Stimulated activated CD4-positive, alpha-beta T cell treated with anti-CD3 and anti-CD28 coated beads, Interleukin-15, amount 100 ng/mL, for 1 hour (primary cell): ENCODE measurements around the gene PRUNE1.

Experiments
- DNase-seq, 2 donors: peaks; one replicate each; pipeline ENCODE4 v3.0.0-alpha.2; 2020; ENCODE audit warnings: low read depth in 1 of 2, low spot score in 1 of 2

PRUNE1 gene

DNA sequence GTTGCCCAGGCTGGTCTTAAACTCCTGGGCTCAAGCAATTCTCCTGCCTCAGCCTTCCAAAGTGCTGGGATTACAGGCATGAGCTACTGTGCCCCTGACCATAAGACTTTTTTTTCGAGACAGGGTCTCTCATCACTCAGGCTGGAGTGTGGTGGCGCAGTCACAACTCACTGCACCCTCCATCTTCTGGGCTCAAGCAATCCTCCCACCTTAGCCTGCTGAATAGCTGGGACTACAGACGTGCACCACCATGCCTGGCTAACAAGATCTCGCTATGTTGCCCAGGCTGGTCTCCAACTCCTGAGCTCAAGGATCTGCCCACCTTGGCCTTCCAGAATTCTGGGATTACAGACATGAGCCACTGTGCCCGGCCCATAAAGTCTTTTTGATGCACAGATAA is 41.2 kb downstream of the PRUNE1 start:
- DNase-seq: no peak

DNA sequence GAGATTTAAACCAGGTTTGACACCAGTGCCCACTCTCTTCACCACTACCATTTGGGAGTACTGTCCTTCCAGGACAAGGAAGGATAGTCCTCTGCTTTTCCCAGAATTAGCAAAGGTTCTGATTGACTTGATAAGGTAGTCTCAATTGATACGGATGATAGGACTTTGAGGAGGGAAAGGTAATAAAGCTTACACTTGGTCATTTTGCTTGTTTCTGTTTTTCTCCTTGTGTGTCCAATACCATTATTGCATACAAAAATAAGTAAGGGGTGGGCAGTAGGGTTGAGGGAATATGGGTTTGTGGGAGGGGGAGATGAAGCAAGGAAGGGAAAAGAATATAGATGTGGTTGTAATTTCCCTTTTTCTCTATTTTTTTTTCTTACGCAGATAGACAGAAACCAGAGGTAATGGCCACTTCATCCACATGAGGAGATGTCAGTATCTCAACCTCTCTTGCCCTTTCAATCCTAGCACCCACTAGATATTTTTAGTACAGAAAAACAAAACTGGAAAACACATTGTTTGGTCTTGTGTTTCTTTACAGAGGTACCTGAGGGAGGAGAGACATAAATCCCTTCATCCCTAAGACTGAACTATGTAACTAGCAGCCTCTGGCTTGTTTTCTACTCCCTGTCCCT is 41.9 kb downstream of the PRUNE1 start:
- no peak for DNase-seq

GRCh38 chr1:151051356-151052009 is 43.2 kb downstream of the PRUNE1 start:
- no peak for DNase-seq

GRCh38 chr1:151054971-151055547 is 46.8 kb downstream of the PRUNE1 start:
- DNase-seq: no peak

- no peak for DNase-seq
Measured at GRCh38 chr1:151055581-151055980, 47.3 kb downstream of the PRUNE1 start.

- DNase-seq: no peak
Measured at GRCh38 chr1:151056149-151056548, 47.9 kb downstream of the PRUNE1 start.

GRCh38 chr1:151058692-151059091 is 50.4 kb downstream of the PRUNE1 start:
- DNase-seq: no peak

DNA sequence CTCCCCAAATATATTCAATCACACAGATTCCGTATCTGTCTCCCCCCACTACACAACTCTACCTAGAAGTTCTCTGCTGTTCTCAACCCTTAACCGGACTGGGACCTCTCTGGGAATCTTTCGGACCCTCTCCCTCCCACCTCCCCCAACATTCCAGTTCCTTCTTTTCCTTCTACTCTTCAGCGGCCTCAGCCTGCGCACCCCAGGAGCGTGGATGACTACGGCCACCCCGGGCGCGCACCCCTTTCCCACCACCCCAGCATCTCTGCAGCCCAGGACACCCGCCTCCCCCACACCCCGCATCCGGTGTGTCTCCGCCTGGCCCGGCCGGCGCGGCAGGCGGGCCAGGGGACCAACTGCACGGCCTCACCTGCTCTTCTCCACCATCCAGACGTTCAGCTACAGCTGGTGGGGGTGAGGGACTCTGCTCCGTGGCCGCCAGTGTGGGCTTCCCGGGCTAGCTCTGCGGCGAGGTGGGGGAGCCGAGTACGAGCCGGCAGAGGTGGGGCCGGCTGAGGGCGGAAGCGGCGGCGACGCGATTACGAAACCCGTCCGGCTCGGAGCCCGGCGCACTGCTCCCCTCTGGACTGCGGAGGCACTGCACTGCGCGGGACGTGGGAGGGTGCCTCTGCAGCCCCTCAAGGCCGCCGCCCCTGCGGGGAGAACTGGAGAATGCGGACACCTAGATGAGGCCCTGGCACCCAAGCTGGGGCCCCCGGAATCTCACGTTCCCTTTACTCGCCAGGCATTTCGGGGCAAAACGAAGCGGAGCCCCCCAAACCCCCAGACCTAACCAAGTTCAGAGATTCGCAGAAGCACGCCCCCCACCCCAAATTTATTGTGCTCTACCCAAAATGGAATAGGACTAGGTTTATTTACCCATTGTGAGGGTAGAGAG is 51.1 kb downstream of the PRUNE1 start, which contains the start of gene CDC42SE1:
CDC42SE1 (minus strand) TSS at position 514 of the 898 bp plus-strand sequence. CDS start 3,892 bp downstream, outside the sequence.
- DNase-seq: peak; percentile 69 to 73

GRCh38 chr1:151060007-151060656 is 51.9 kb downstream of the PRUNE1 start, which contains the start of gene MLLT11:
Gene MLLT11 (plus strand): TSS chr1:151060397. CDS start chr1:151067225, 6,828 bp downstream.
- no peak for DNase-seq

DNA sequence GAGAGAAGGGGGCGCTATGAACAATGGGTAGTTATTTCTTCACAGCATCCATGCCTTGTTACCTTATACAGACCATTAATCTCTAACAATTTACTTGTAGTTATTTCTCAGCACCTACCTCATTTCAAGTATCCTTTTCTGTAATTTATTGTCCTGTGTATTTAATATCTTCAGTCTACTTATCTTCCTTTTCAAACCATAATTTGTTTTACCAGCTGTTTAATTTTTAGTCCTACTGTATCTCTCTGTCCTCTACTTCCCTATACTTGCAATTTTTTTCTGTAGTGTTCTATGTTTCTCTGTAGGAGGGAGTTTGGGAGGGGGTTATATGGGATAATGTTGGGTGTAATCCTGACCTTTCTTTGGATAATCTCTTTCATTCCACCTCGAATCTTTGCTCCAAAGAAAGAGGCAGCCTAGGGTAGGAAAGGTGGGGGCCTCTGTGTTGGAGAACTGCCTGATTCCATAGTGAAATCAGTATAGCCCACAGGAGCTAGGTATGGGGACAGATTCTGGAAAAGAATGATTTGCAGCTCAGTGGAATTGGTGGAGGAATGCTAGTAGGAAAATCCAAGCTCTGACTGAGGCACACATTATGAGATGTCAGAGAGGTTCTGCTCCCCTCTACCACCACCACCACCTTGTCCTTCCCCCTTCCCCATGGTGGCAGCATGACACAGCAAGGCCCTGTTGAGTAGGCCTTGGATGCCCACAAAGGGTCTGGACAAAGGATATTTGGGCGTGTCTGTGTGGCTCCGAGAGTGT is 52.6 kb downstream of the PRUNE1 start:
- DNase-seq: no peak

- DNase-seq: no peak
Measured at GRCh38 chr1:151061704-151062103, 53.5 kb downstream of the PRUNE1 start.

GRCh38 chr1:151062741-151063371 is 54.6 kb downstream of the PRUNE1 start:
- no peak for DNase-seq

DNA sequence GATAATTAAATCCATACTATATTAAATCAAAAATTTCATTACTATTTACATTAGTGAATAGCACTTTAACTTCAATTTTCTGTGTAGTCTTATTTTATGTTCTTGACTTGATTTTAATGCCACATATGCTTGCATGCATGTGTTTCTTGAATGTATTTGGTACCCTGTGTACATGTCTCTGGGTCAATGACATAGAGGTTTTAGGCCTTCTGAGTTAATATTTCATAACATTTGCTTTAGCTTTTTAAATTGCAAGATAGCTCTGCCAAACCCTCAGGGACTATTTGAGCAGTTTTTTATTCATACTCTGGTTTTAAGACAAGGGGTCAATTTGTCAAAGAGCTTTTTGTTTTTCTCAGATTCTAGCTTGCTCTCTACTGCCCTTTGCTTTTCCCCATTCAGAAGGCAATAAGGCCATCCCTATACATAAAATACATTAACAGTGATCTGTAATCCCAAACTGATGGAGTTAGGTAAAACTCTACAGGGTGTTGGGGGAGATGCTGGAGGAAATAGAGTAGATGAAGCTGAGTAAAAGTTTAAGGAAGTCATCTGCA is 56.9 kb downstream of the PRUNE1 start:
- DNase-seq: no peak

DNA sequence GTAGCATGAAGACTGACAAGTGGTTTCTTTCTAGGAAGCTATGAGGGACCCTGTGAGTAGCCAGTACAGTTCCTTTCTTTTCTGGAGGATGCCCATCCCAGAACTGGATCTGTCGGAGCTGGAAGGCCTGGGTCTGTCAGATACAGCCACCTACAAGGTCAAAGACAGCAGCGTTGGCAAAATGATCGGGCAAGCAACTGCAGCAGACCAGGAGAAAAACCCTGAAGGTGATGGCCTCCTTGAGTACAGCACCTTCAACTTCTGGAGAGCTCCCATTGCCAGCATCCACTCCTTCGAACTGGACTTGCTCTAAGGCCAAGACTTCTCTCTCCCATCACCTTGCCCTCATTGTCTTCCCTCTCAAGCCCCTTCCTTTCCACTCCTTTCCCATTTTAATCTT is 58.9 kb downstream of the PRUNE1 start:
- DNase-seq: no peak

DNA sequence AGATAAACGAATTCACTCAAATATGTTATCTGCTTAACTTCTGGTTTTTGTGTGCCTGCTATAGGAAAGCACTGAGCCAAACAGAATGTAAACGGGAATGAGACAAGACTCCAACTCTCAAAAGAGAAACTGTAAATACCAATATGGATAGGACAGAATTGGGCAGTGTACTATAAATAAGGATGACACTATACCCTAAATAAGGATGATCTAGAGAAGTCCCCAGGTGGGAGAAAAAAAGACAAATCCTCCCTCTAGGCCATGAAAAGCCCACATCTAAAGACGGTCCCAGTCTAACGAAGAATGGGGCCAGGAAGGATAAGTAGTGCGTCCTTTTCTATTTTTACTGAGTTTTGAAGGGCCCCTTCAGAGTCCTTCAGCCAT is 60.8 kb downstream of the PRUNE1 start:
- no peak for DNase-seq

GRCh38 chr1:151070474-151071276 is 62.4 kb downstream of the PRUNE1 start, which contains the start of gene GABPB2:
Gene GABPB2 (plus strand): TSS chr1:151070761. CDS start chr1:151088190, 17,429 bp downstream.
- DNase-seq: peak; percentile 71 to 80

- no peak for DNase-seq
Measured at GRCh38 chr1:151072224-151072623, 64.0 kb downstream of the PRUNE1 start.
